Limb (tissue), 2 donors: ENCODE measurements around the gene ATN1.
"Not testable (repeated sequence)": the region's sequence is repeated elsewhere in the genome, so short reads cannot be mapped to it uniquely, and the experiment has no call there.

ENCODE experiments used
- DNase-seq, 2 donors: peaks; one replicate each; pipeline ENCODE4 v3.0.0-alpha.2; 2016; ENCODE audit errors: extremely low spot score in 2 of 2

The ATN1 gene, protein sequence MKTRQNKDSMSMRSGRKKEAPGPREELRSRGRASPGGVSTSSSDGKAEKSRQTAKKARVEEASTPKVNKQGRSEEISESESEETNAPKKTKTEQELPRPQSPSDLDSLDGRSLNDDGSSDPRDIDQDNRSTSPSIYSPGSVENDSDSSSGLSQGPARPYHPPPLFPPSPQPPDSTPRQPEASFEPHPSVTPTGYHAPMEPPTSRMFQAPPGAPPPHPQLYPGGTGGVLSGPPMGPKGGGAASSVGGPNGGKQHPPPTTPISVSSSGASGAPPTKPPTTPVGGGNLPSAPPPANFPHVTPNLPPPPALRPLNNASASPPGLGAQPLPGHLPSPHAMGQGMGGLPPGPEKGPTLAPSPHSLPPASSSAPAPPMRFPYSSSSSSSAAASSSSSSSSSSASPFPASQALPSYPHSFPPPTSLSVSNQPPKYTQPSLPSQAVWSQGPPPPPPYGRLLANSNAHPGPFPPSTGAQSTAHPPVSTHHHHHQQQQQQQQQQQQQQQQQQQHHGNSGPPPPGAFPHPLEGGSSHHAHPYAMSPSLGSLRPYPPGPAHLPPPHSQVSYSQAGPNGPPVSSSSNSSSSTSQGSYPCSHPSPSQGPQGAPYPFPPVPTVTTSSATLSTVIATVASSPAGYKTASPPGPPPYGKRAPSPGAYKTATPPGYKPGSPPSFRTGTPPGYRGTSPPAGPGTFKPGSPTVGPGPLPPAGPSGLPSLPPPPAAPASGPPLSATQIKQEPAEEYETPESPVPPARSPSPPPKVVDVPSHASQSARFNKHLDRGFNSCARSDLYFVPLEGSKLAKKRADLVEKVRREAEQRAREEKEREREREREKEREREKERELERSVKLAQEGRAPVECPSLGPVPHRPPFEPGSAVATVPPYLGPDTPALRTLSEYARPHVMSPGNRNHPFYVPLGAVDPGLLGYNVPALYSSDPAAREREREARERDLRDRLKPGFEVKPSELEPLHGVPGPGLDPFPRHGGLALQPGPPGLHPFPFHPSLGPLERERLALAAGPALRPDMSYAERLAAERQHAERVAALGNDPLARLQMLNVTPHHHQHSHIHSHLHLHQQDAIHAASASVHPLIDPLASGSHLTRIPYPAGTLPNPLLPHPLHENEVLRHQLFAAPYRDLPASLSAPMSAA (N-terminal part only)

GRCh38 chr12:6927379-6928021, at the start of gene ATN1:
TSS of gene ATN1 (plus strand) at chr12:6927959. CDS start at chr12:6934002, 6,043 bp downstream.
- DNase-seq: peak; percentile 93 to 95

- not testable (repeated sequence) for DNase-seq
These were observed 47.9 kb upstream of the ATN1 start for GRCh38 chr12:6879824-6880223.

DNA sequence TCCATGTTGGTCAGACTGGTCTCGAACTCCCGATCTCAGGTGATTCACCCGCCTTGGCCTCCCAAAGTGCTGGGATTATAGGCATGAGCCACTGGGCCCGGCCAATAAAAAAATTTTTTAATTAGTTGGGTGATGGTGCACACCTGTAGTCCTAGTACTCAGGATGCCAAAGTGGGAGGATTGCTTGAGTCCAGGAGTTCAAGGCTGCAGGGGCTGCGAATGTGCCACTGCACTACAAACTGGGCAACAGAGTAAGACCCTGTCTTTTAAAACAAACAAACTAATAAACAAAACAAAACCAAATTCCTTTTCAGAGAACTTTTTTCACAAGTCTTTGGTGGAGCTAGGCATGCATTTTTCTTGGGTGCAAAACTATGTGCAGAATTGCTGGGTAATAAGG, 44.5 kb upstream of the ATN1 start:
- no peak for DNase-seq

DNA sequence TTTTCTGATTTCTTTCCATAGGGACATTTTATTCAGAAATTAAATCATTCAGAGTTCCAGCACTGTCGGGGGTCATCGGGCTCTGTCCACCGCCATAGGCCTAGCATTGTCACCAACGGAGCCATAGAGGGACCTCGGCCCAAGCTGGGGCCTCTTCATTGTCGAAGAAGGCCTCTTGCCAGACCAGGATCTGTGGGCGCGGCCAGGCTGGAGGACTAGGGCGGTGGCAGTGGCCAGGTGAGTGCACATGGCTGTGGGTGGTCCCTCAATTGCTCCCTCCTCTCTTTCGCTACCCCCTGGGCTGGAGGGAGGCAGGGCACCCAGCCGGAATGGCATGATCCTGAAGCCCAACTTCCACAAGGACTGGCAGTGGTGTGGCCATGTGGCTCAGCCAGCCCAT, 44.1 kb upstream of the ATN1 start:
- no peak for DNase-seq

GRCh38 chr12:6884539-6884938, 43.2 kb upstream of the ATN1 start:
- DNase-seq: no peak

DNA sequence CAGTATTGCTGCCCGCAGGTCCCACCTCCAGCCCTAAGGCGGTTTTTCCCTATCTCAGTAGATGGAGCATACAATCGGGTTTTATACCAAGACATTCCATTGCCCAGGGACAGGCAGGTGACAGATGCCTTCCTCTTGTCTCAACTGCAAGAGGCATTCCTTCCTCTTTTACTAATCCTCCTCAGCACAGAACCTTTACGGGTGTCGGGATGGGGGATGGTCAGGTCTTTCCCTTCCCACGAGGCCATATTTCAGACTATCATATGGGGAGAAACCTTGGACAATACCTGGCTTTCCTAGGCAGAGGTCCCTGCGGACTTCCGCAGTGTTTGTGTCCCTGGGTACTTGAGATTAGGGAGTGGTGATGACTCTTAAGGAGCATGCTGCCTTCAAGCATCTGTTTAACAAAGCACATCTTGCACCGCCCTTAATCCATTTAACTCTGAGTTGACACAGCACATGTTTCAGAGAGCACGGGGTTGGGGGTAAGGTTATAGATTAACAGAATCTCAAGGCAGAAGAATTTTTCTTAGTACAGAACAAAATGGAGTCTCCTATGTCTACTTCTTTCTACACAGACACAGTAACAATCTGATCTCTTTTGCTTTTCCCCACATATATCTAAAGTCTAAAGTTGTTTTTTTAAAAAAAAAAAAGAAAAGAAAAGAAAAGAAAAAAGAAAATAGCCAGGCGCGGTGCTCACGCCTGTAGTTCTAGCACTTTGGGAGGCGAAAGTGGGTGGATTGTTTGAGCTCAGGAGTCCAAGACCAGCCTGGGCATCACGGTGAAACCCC, 41.4 kb upstream of the ATN1 start:
- not testable (repeated sequence) for DNase-seq

GRCh38 chr12:6887460-6887859, 40.3 kb upstream of the ATN1 start:
- DNase-seq: no peak

GRCh38 chr12:6888360-6888759, 39.4 kb upstream of the ATN1 start:
- no peak for DNase-seq

DNA sequence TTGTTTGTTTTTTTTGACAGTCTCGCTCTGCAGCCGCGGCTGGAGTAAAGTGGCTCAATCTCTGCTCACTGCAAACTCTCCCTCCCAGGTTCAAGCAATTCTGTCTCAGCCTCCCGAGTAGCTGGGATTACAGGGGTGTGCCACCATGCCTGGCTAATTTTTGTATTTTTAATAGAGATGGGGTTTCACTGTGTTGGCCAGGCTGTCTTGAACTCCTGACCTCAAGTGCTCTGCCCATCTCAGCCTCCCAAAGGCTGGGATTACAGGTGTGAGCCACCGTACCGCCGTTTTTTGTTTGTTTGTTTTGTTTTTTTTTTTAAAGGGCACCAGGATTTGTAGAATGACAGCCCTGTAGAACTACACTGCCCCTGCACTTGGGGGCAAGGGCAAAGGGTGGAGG, 39.0 kb upstream of the ATN1 start:
- DNase-seq: not testable (repeated sequence)

DNA sequence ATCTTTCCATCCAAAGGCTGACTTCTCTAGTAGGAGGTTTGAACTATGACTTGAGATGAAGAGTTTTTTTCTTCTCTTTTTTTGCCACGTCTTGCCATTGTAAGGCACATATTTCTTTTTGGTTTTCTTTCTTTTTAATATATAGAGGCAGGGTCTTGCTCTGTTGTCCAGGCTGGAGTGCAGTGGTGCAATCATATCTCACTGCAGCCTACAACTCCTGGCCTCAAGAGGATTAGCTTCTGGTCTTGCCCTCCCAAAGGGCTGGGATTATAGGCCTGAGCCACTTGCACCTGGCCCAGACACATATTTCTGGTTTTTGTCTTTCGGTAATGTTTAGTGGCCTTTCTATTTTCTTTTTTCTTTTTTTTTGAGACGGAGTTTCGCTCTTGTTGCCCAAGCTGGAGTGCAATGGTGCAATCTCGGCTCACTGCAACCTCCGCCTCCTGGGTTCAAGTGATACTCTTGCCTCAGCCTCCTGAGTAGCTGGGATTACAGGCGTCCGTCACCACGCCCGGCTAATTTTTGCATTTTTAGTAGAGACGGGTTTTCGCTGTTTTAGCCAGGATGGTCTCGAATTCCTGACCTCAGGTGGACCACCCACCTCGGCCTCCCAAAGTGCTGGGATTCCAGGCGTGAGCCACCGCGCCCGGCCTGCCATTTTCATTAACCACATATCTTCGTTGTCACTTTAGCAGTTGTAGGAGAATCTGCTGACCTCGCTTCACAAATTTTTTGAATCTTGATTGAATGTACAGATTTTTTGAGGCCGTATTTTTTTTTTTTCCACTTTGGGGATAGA, 37.8 kb upstream of the ATN1 start:
- not testable (repeated sequence) for DNase-seq

DNA sequence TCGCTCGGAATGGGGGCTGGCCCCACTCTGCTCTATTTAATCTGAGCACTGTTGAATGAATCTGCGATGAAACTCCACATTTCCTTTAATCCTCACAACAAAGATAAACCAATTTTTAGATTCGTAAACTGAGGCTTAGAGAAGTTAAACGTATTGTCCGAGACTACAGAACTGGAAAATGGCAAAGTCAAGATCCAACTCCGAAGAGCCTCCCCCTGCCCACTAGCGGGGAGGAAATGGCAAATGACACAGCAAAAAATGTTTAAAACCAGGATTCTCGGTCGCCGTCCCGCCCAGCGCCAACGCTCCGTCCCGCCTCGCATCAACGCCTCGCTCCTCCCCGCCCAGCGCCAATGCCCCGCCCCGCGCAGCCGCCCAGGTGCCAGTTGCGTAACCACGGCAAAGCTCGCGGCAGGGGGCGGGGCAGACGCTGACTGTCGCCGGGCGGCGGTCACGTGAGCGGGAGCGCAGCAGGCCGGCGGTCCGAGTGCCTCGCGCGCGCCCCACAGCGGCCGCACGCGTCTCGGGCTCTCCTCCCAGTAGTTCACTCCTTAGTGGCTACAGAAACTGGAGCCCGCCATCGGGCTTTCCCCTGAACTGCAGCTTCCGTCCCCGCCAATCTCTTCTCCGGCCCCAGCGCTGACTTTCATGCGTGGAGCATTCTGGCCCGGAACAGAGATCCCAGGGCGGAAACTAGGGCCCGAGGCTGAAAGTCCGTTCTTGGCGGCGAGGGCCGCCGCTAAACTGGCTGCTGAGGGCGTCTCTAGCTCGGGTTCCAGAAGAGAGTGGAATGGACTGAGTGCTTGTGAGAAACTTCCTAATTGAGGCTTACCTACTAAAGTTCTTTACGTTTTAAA, 36.7 kb upstream of the ATN1 start:
- peak; percentile 99 for DNase-seq

- no peak for DNase-seq
These were observed 36.1 kb upstream of the ATN1 start for GRCh38 chr12:6891646-6892001.

- DNase-seq: not testable (repeated sequence)
These were observed 35.1 kb upstream of the ATN1 start for GRCh38 chr12:6892683-6893082.

DNA sequence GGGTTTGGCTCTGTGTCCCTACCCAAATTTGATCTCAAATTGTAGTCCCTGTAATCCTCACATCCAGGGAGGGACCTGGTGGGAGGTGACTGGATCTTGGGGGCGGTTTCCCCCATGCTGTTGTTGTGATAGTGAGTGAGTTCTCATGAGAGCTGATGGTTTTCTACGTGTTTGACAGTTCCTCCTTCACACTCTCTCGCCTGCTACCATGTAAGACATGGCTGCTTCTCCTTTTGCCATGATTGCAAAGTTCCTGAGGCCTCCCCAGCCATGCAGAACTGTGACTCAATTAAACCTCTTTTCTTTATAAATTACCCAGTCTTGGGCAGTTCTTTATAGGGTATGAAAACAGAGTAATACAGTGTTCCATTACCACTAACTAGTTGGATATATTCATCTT, 33.4 kb upstream of the ATN1 start:
- DNase-seq: no peak

- DNase-seq: no peak
These were observed 30.8 kb upstream of the ATN1 start for GRCh38 chr12:6896846-6897435.

- DNase-seq: no peak
These were observed 28.3 kb upstream of the ATN1 start for GRCh38 chr12:6899427-6899826.

DNA sequence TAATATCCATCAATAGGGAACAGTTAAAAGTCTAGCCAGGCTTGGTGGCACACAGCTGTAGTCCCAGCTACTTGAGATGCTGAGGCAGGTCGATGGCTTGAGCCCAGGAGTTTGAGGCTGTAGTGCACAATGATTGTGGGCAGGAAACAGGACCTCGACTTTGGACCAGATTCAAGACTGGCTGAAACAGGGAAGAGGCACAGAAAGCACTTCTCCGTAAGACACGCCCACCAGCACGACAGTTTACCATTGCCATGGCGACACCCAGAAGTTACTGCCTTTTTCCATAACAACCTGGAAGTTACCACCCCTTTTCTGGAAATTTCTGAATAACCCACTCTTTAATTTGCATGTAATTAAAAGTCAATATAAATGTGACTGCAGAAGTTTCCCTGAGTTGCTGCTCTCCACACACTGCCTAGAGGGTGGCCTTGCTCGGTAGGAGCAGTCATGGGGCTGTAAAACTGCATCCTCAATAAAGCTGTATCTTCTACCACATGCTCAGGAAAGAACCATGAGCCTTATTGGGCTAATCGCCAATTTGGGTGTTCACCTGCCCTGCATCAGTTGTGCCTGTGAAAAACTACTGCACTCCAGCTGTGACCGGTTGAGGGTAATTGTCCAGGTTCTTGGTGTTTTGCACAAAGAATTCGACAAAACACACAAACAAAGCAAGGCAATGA, 27.8 kb upstream of the ATN1 start:
- DNase-seq: peak in 1 of 2 donors; percentile 24

DNA sequence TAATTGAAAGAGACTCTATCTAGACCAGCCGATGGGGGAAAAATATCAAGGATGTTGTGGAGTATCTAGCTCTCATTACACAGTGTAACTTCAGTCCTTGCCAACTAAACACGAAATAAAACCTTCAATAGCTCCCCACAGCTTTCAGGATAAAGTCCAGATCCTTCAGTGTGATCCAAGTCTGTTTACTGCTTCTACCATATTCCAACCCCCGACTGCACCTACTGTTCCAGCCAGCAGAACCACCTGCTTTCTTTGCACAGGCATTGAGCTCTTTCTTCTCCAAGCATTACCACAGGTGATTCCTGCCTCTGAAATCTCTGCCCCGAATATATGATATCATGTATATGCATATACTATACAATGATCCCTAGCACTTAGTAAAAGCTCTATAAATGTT, 25.3 kb upstream of the ATN1 start:
- no peak for DNase-seq
